Measurements from ENCODE around the gene TWIST2.

TWIST2 gene

DNA sequence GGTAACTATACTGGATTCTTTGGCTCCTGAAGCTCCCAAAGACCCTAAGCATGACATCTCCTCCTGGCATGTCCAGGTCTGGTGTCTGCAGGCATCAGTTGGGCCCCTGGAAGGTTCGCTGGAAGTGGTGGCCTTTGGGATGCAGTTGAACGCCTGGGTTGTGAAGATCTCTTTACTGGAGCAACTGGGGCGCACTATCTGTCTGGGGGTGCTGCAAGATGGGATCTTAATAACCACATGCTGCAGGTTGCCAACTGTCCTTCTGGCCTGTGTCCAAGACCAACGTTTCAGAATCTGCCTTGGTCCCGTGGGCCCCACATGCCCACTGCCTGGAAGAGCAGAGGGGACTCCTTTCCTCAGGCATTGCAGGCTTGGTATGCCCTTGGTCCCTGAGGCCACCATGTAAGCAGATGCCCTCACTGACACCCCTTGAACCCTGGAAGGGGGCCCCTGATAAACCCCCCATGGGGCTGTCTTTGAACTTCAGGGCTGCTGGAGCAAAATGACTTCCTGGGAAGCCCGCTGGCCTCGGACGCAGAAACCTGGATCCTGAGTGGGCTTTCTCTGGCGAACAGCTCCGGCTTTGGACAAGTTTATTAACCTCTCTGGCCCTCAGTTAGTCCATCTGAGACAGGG is 101.9 kb downstream of the TWIST2 start:
- in situ Hi-C loops (cut with MboI; ENCODE audit: low pct_unique_long_range_greater_than_20kb, low sequenced_read_pairs, unreplicated experiment): no loop called here
- TF ChIP-seq, protein P1, sequence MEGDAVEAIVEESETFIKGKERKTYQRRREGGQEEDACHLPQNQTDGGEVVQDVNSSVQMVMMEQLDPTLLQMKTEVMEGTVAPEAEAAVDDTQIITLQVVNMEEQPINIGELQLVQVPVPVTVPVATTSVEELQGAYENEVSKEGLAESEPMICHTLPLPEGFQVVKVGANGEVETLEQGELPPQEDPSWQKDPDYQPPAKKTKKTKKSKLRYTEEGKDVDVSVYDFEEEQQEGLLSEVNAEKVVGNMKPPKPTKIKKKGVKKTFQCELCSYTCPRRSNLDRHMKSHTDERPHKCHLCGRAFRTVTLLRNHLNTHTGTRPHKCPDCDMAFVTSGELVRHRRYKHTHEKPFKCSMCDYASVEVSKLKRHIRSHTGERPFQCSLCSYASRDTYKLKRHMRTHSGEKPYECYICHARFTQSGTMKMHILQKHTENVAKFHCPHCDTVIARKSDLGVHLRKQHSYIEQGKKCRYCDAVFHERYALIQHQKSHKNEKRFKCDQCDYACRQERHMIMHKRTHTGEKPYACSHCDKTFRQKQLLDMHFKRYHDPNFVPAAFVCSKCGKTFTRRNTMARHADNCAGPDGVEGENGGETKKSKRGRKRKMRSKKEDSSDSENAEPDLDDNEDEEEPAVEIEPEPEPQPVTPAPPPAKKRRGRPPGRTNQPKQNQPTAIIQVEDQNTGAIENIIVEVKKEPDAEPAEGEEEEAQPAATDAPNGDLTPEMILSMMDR (IDR thresholded peaks at IDR 0.05; ENCODE audit: extremely low read depth, insufficient read depth, missing control alignments): no peak
- DNase-seq (ENCODE audit: low spot score): no peak

DNA sequence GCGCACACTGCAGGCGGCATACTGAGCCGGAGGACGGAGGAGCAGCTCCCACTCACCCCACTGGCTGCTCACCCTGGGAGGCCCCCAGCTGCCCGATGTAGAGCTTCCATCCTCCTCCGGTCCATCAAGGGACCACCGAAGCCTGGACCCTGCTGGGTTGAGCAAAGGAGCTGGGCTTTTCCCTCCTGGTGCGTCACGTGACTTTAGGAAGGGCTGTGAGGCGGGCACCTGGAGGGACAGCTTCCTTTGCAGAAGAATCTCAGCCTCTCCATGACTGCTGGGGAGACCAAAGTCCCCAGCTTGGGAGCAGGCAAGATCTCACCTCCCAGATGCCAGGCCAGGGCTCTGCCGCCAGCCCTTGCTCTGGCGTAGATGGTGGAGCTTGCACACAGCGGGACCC is 102.7 kb downstream of the TWIST2 start:
- TF ChIP-seq, protein P1 (IDR thresholded peaks at IDR 0.05; ENCODE audit: extremely low read depth, insufficient read depth, missing control alignments): no peak
- in situ Hi-C loops (cut with MboI; ENCODE audit: low pct_unique_long_range_greater_than_20kb, low sequenced_read_pairs, unreplicated experiment): no loop called here
- no peak for DNase-seq (ENCODE audit: low spot score)

DNA sequence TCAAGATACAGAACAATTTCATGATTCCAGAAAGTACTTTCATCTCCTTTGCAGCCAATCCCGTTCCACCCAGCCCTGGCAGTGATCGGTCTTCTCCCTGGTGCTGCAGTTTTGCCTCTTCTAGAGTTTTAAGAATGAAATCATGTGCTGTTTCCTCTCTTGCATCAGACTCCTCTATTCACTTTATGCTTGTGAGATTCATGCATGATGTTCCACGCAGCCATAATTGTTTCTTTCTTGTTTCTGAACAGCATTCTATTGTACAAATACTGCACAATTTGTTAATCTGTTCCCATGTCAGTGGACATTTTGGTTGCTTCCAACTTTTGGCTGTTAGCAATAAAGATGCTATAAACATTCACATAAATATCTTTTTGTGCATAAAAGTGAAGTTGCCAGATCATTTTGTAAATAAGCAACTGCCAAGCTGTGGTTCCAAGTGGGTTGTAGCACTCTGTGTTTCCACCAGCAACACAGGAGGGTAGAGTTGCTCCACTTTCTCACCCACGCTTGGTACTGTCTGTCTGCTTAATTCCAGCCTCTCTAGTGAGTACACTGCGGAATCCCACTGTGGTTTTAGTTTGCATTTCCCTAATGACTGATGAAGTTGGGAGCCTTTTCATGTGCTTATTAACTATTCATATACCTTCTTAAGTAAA is 104.5 kb downstream of the TWIST2 start:
- TF ChIP-seq, protein P1 (IDR thresholded peaks at IDR 0.05; ENCODE audit: extremely low read depth, insufficient read depth, missing control alignments): no peak
- in situ Hi-C loops (cut with MboI; ENCODE audit: low pct_unique_long_range_greater_than_20kb, low sequenced_read_pairs, unreplicated experiment): no loop called here

DNA sequence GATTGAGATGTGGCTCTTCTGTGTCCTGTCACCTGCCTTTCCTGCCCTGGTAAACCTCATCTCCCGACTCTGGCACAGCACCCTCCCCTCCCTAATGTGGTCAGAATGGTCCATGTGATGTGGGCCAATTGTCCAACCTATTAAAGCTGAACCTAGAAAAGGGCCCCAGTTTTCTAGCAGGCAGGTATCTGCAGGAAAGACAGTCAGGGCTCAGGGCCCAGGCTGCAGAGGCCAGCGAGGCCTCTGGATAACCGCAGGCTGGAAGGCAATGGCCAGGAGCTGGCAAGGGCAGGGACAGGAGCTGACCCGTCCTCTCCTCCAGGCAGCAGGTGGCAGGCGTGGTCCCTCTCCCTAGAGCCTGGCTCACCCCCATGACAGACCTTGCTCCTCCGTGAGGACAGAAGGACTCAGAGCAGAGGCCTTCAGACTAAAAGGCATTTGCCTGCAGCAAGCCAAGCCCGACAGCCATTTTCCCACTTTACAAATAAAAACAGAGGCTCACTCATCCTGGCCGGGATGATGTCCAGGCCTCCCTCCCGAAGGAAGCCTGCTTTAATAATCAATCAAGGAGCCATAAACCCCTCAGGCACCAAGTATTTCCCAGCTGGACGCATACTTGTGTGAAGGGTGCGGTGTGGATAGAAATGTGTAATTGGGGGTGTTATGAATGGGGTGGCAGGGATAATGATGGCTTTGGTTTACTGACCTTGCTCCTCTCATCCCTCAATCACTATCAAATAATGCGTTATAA is 107.1 kb downstream of the TWIST2 start:
- TF ChIP-seq, protein P1 (IDR thresholded peaks at IDR 0.05; ENCODE audit: extremely low read depth, insufficient read depth, missing control alignments): no peak
- no peak for DNase-seq (ENCODE audit: low spot score)
- in situ Hi-C loops (cut with MboI; ENCODE audit: low pct_unique_long_range_greater_than_20kb, low sequenced_read_pairs, unreplicated experiment): no loop called here

More for the DNA sequence above, 104.5 kb downstream of the TWIST2 start:
- no peak for DNase-seq (ENCODE audit: low spot score)

DNA sequence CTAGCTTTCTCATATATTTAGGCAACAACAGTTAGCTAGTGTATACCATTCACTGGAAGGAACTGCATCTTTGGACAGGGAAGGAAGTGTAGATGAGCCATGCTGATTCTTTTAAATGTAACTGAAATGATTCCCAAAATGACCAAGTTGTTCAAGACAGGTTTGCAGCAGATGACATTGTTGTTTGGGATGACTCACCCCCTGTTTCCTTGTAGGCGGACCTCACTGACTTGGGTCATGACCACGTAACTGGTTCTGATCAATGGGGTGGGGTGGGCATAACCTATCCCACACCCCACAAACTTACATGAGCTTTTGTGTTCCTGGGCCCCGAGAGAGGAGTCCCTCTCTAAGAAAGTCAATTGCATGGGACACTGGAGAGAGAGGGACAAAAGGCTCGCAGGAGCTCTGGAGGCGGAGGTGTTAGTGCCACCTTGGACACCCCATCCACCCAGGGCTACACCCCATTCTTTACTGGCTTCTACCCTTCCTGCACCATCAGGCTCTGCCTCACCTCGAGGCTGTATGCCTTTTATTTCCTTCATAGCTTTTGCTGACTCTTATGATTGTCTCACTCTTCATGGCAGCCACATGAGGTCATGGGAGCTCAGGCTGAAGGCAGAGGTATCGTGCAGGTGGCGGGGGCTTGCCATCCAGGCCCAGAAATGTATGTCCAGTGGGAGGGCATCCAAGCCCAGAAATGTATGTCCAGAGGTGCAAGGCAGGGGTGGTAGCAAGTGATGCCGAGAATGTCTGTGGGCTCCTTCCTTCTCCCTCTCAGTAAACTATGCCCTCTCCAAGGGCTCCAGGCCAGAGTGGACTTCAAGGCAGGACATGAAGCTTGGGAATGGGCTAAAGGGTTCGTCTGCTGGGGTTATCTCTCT is 108.0 kb downstream of the TWIST2 start:
- in situ Hi-C loops (cut with MboI; ENCODE audit: low pct_unique_long_range_greater_than_20kb, low sequenced_read_pairs, unreplicated experiment): no loop called here
- no peak for DNase-seq (ENCODE audit: low spot score)
- TF ChIP-seq, protein P1 (IDR thresholded peaks at IDR 0.05; ENCODE audit: extremely low read depth, insufficient read depth, missing control alignments): no peak

DNA sequence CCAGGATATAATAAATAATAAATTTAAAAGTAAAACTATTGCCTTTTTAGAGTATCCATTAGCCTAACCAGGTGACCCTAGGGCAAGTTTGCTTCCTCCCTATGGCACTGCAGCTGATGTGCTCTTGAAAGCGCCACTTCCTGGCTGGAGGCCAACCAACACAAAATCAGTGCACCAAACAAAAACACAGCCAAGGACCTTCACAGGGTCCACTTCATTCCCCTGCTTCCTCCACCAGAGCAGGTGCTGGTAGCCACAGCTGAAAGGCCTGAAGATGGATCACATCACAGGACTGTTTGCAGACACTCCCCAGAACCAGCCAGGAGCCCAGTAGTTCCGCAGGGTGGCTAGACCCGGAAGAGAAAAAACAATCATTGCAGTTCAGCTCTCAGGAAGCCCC is 108.8 kb downstream of the TWIST2 start:
- DNase-seq (ENCODE audit: low spot score): no peak
- in situ Hi-C loops (cut with MboI; ENCODE audit: low pct_unique_long_range_greater_than_20kb, low sequenced_read_pairs, unreplicated experiment): no loop called here
- TF ChIP-seq, protein P1 (IDR thresholded peaks at IDR 0.05; ENCODE audit: extremely low read depth, insufficient read depth, missing control alignments): no peak
